Eye (tissue), 1 donor: ENCODE results near the gene CRIM1.
A peak's percentile ranks its signal among the peaks of the same experiment; 100 is the strongest.

Source experiments
- DNase-seq: peaks from one replicate; pipeline ENCODE4 v3.0.0-alpha.2; 2015

The CRIM1 gene

GRCh38 chr2:36530983-36531354, 175.4 kb downstream of the CRIM1 start:
- DNase-seq: no peak

- DNase-seq: no peak
Measured at GRCh38 chr2:36534275-36534799, 178.8 kb downstream of the CRIM1 start.

- DNase-seq: no peak
Measured at GRCh38 chr2:36535099-36535498, 179.5 kb downstream of the CRIM1 start.

GRCh38 chr2:36536776-36537175, 181.2 kb downstream of the CRIM1 start:
- DNase-seq: no peak

GRCh38 chr2:36538335-36538734, 182.8 kb downstream of the CRIM1 start:
- DNase-seq: no peak

- no peak for DNase-seq
Measured at GRCh38 chr2:36539631-36540030, 184.1 kb downstream of the CRIM1 start.

GRCh38 chr2:36540986-36541754, 185.6 kb downstream of the CRIM1 start:
- DNase-seq: no peak

- no peak for DNase-seq
Measured at GRCh38 chr2:36541891-36542595, 186.5 kb downstream of the CRIM1 start.

GRCh38 chr2:36544638-36545338, 189.2 kb downstream of the CRIM1 start:
- no peak for DNase-seq

- no peak for DNase-seq
Measured at GRCh38 chr2:36545871-36546416, 190.4 kb downstream of the CRIM1 start.

- no peak for DNase-seq
Measured at GRCh38 chr2:36547906-36548305, 192.3 kb downstream of the CRIM1 start.

GRCh38 chr2:36549165-36549574, 193.6 kb downstream of the CRIM1 start:
- DNase-seq: no peak

GRCh38 chr2:36550006-36550405, 194.4 kb downstream of the CRIM1 start:
- no peak for DNase-seq

GRCh38 chr2:36553683-36554082, 198.1 kb downstream of the CRIM1 start:
- DNase-seq: no peak

- DNase-seq: no peak
Measured at GRCh38 chr2:36554531-36554930, 199.0 kb downstream of the CRIM1 start.

GRCh38 chr2:36555789-36556188, 200.2 kb downstream of the CRIM1 start:
- no peak for DNase-seq

GRCh38 chr2:36556842-36557241, 201.3 kb downstream of the CRIM1 start:
- no peak for DNase-seq

GRCh38 chr2:36559221-36559942, 203.8 kb downstream of the CRIM1 start:
- no peak for DNase-seq

- no peak for DNase-seq
Measured at GRCh38 chr2:36560726-36561125, 205.1 kb downstream of the CRIM1 start.

GRCh38 chr2:36561237-36561944, 205.8 kb downstream of the CRIM1 start:
- DNase-seq: peak; percentile 24

- DNase-seq: no peak
Measured at GRCh38 chr2:36562240-36562639, 206.7 kb downstream of the CRIM1 start.

GRCh38 chr2:36562973-36563532, 207.5 kb downstream of the CRIM1 start:
- no peak for DNase-seq
